ENCODE results near the gene POLE3. TPM values are rescaled to one million over a fixed set of nuclear protein-coding genes. Genes with fewer than 3 reads are reported as not detected.

POLE3 gene
- total RNA-seq, 1 donor from 2014 or later: 86.5 TPM

DNA sequence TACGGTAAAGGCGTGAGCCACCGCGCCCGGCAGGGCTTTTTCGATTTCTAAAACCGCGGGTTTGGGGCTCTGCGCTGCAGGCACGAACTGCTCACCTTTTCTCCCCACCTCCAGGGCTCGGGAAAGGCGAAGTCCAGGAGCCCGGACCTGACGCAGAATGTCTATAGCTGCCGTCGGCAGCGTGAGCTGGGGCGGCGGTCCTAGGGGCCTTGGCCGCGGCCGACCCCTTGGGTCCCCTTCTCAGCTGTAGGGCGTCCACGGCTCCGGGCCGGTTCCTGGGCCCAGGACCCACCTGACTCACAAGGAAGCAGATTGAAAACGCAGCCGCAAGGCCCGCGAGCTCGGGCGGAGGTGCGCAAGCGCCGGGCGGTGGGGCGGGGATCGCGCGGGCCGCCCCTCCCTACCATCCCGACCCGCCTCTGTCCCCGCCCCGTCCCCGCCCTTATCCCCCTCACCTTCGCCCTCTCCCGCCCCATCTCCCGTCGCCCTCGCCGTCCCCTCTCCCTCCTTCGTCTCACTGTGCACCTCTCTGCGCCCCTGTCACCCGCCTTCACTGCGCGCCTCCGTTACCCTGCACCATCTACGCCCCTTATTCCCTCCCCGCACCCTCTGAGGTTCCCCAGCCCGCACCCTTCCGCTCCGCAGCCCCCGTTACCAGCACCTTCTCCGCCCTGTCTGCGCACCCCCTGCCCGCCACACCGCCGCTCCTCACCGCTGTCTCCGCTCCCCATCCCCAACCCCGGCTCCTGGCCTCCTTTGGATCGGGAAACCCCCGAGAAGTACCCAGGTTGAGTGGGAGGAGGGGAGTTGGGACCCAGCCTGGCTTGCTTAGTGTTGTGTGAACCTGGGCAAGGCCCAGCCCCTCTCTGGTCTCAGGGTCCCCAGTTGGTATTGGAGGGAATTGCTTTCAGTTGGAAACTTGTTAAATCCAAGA is 33.6 kb downstream of the POLE3 start, which contains the start of gene HDHD3:
Gene HDHD3 (minus strand): TSS at position 353 of the 934 bp plus-strand sequence. CDS start 2,632 bp downstream, outside the sequence.
- Mint-ChIP-seq H3K36me3 (ENCODE audit: low read depth) (no peaks in the 10 kb centered on the region), H3K4me3 (peak within 1 kb of the TSS; percentile 88), H3K4me1 (peaks cover 6% of the 10 kb centered on the region), H3K27me3 (ENCODE audit: low read depth) (peaks cover 3% of the 10 kb centered on the region), H3K27ac (ENCODE audit: unreplicated experiment) (no peak within 1 kb of the TSS), H3K9me3 (no peaks in the 10 kb centered on the region)
- DNase-seq (ENCODE audit: low read depth, low spot score): peak; percentile 48
- TF ChIP-seq CTCF (conservative IDR thresholded peaks at IDR 0.05): no peak

DNA sequence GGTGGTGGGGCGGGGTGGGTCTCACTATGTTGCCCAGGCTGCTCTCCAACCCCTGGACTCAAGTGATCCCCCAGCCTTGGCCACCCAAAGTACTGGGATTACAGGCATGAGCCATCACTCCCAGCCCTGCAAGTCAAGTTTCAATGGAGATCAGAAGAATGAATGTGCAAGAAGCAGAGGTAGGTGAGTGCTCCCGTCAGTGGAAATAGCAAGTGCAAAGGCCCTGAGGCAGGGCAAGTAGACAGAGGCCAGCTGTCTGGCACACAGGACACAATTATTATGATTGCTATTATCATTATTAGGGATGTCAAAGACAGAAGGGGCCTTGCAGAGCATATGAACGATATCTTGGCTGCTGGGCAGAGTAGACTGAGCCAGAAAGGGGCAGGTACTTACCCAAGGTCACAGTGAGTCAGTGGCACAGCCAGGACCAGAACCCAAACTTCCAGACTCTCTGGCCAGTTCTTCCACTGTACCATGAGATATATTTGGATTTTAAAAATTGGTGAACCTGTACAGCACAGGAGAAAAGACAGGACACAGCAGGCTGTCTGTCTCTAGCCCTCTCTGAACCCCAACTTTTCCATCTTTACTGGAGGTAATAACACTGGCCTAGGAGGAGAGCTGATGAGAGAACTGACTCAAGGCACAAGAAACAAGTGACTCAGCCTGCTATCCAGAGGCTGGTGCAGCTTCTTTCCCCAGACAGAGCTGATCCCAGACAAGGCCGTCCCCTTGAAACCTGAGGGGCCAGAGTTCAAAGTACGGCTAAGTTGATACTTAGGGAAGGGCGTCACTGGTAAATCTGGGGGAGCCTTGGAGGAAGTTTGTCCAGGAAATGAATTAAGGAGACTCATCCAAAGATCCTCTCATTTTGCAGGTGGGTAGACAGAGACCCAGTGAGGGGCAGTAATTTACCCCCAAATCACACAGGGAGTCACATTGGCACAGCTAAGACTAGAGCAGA is 35.1 kb downstream of the POLE3 start:
- H3K4me3 Mint-ChIP-seq: peak overlapping the region; percentile 86
- no peaks in the 10 kb centered on the region for H3K27me3 Mint-ChIP-seq (ENCODE audit: low read depth)
- peaks cover 6% of the 10 kb centered on the region for H3K4me1 Mint-ChIP-seq
- no peak for DNase-seq (ENCODE audit: low read depth, low spot score)
- no peaks in the 10 kb centered on the region for H3K36me3 Mint-ChIP-seq (ENCODE audit: low read depth)
- no peaks in the 10 kb centered on the region for H3K9me3 Mint-ChIP-seq
- no peak for TF ChIP-seq CTCF (conservative IDR thresholded peaks at IDR 0.05)
- H3K27ac Mint-ChIP-seq (ENCODE audit: unreplicated experiment): no peak overlapping the region

DNA sequence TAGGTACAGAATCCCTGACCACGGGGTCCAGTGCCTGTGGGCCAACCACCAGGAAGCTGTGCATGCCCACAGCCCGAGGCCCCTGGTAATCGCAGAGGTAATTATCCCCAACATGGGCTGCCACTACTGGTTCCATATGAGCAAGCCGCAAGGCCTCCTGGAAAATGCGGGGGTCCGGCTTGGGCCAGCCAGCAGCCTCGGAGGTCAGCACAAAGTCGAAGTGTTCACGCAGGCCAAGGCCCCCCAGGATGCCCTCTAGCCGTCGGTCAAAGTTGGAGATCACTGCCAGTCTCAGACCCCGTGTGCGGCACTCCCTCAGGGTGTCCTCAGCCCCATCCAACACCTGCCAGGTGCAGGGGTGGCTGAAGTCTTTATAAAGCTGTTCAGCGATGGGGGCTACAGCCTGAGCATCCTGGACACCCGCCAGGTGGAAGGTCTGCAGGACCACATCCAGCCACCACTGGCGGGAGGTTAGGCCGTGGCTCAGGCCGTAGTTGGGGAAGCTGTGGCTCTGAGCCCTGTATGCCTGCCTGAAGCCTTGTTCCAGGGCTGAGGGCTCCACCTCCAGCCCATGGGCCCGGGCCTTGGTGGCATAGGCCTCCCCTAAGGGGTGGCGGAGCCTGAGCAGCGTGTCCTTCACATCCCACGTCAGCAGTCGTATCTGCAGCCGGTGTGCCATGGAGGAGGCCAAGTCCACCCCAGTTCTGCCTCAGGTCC is 36.6 kb downstream of the POLE3 start:
- H3K27ac Mint-ChIP-seq (ENCODE audit: unreplicated experiment): no peak overlapping the region
- H3K36me3 Mint-ChIP-seq (ENCODE audit: low read depth): no peaks in the 10 kb centered on the region
- peaks cover 6% of the 10 kb centered on the region for H3K4me1 Mint-ChIP-seq
- DNase-seq (ENCODE audit: low read depth, low spot score): no peak
- no peak for TF ChIP-seq CTCF (conservative IDR thresholded peaks at IDR 0.05)
- H3K4me3 Mint-ChIP-seq: peak overlapping the region; percentile 38
- no peaks in the 10 kb centered on the region for H3K9me3 Mint-ChIP-seq
- no peaks in the 10 kb centered on the region for H3K27me3 Mint-ChIP-seq (ENCODE audit: low read depth)

DNA sequence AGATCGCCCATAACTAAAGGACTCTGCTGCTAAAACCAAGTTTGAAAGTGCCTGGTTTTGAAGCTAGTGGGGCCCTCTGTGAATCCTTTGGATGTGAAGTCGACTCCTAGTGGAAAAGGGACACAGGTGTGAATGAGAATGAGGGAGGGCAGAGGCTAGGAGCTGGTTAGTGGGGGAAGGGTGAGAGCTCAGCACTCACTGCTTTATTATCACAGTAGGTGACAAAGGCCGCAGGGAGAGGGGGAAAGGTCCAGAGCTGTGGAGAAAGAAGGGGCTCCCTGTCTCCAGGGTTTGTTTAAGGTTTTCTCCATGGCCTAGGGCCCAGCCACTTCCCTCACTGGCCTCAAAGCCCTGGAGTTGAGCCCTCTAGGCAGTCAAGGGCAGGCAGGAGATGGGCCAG is 37.2 kb downstream of the POLE3 start:
- H3K36me3 Mint-ChIP-seq (ENCODE audit: low read depth): no peaks in the 10 kb centered on the region
- DNase-seq (ENCODE audit: low read depth, low spot score): no peak
- H3K4me1 Mint-ChIP-seq: peaks cover 6% of the 10 kb centered on the region
- H3K27ac Mint-ChIP-seq (ENCODE audit: unreplicated experiment): peak overlapping the region; percentile 43
- H3K4me3 Mint-ChIP-seq: peak overlapping the region; percentile 34
- no peak for TF ChIP-seq CTCF (conservative IDR thresholded peaks at IDR 0.05)
- no peaks in the 10 kb centered on the region for H3K9me3 Mint-ChIP-seq
- H3K27me3 Mint-ChIP-seq (ENCODE audit: low read depth): no peaks in the 10 kb centered on the region

GRCh38 chr9:113372059-113372458 is 38.4 kb downstream of the POLE3 start:
- no peak for DNase-seq (ENCODE audit: low read depth, low spot score)
- Mint-ChIP-seq H3K4me3 (no peak overlapping the region), H3K4me1 (peaks cover 6% of the 10 kb centered on the region), H3K27me3 (ENCODE audit: low read depth) (no peaks in the 10 kb centered on the region), H3K9me3 (no peaks in the 10 kb centered on the region), H3K27ac (ENCODE audit: unreplicated experiment) (no peak overlapping the region), H3K36me3 (ENCODE audit: low read depth) (no peaks in the 10 kb centered on the region)
- TF ChIP-seq CTCF (conservative IDR thresholded peaks at IDR 0.05): no peak
